ENCODE data around the gene ACBD4. TPM values are rescaled to one million over a fixed set of nuclear protein-coding genes. Genes with fewer than 3 reads are reported as not detected.
A peak's percentile ranks its signal among the peaks of the same experiment; 100 is the strongest.

Gene ACBD4
- 26.4 TPM for total RNA-seq

- peak; percentile 92 for ATAC-seq
- intact Hi-C loops (cut with DNase I): loop anchor here (5.0 to 10.0 kb wide), 3 partner anchors 62 to 361 kb away; partner anchors contain the start of gene GFAP
- peak; percentile 97 for DNase-seq (ENCODE audit: low spot score)
These were observed at the start of gene ACBD4 for GRCh38 chr17:45135192-45135977. Gene ACBD4, plus strand, starts transcription at chr17:45135687. Its CDS starts 458 bp downstream, at chr17:45136145.

GRCh38 chr17:45086391-45086790, 49.1 kb upstream of the ACBD4 start:
- DNase-seq (ENCODE audit: low spot score): no peak
- intact Hi-C loops (cut with DNase I): no loop called here
- no peak for ATAC-seq

GRCh38 chr17:45086865-45087503, 48.5 kb upstream of the ACBD4 start:
- no peak for DNase-seq (ENCODE audit: low spot score)
- intact Hi-C loops (cut with DNase I): no loop called here
- no peak for ATAC-seq

GRCh38 chr17:45087504-45087975, 47.9 kb upstream of the ACBD4 start:
- intact Hi-C loops (cut with DNase I): no loop called here
- ATAC-seq (no peak), DNase-seq (ENCODE audit: low spot score) (no peak)

GRCh38 chr17:45087978-45088377, 47.5 kb upstream of the ACBD4 start:
- DNase-seq (ENCODE audit: low spot score) (no peak), ATAC-seq (no peak)
- intact Hi-C loops (cut with DNase I): no loop called here

- intact Hi-C loops (cut with DNase I): no loop called here
- ATAC-seq (no peak), DNase-seq (ENCODE audit: low spot score) (no peak)
These were observed 46.7 kb upstream of the ACBD4 start for GRCh38 chr17:45088741-45089140.

- intact Hi-C loops (cut with DNase I): no loop called here
- ATAC-seq (no peak), DNase-seq (ENCODE audit: low spot score) (no peak)
These were observed 44.8 kb upstream of the ACBD4 start for GRCh38 chr17:45090711-45091110.

GRCh38 chr17:45091778-45092425, 43.6 kb upstream of the ACBD4 start:
- DNase-seq (ENCODE audit: low spot score): no peak
- intact Hi-C loops (cut with DNase I): no loop called here
- ATAC-seq: no peak

- peak; percentile 96 for ATAC-seq
- intact Hi-C loops (cut with DNase I): no loop called here
- peak; percentile 85 for DNase-seq (ENCODE audit: low spot score)
These were observed 42.5 kb upstream of the ACBD4 start for GRCh38 chr17:45092911-45093430.

GRCh38 chr17:45093444-45094110, 41.9 kb upstream of the ACBD4 start:
- ATAC-seq (peak; percentile 88), DNase-seq (ENCODE audit: low spot score) (no peak)
- intact Hi-C loops (cut with DNase I): no loop called here

- ATAC-seq: no peak
- intact Hi-C loops (cut with DNase I): no loop called here
- DNase-seq (ENCODE audit: low spot score): no peak
These were observed 39.3 kb upstream of the ACBD4 start for GRCh38 chr17:45096141-45096540.

GRCh38 chr17:45096926-45097325, 38.6 kb upstream of the ACBD4 start:
- DNase-seq (ENCODE audit: low spot score): no peak
- no peak for ATAC-seq
- intact Hi-C loops (cut with DNase I): no loop called here

GRCh38 chr17:45098081-45098868, 37.2 kb upstream of the ACBD4 start:
- ATAC-seq (no peak), DNase-seq (ENCODE audit: low spot score) (no peak)
- intact Hi-C loops (cut with DNase I): no loop called here

- ATAC-seq (peak; percentile 88), DNase-seq (ENCODE audit: low spot score) (peak; percentile 94)
- intact Hi-C loops (cut with DNase I): no loop called here
These were observed 36.4 kb upstream of the ACBD4 start for GRCh38 chr17:45098869-45099616.

- intact Hi-C loops (cut with DNase I): no loop called here
- DNase-seq (ENCODE audit: low spot score) (no peak), ATAC-seq (peak; percentile 11)
These were observed 34.0 kb upstream of the ACBD4 start for GRCh38 chr17:45101546-45101882.

- peak; percentile 23 for ATAC-seq
- no peak for DNase-seq (ENCODE audit: low spot score)
- intact Hi-C loops (cut with DNase I): no loop called here
These were observed 33.3 kb upstream of the ACBD4 start for GRCh38 chr17:45101883-45102811.

GRCh38 chr17:45102856-45103255, 32.6 kb upstream of the ACBD4 start:
- DNase-seq (ENCODE audit: low spot score): no peak
- intact Hi-C loops (cut with DNase I): no loop called here
- ATAC-seq: no peak
